ENCODE measurements around the gene MSH3. TPM values are rescaled to one million over a fixed set of nuclear protein-coding genes. Genes with fewer than 3 reads are reported as not detected.
"Not testable (repeated sequence)": the region's sequence is repeated elsewhere in the genome, so short reads cannot be mapped to it uniquely, and the experiment has no call there.

Gene MSH3
- total RNA-seq, 1 donor from 2014 or later: 19.3 TPM

GRCh38 chr5:80884929-80885328 lies 230.5 kb downstream of the MSH3 start:
- H3K27me3 ChIP-seq (ENCODE audit: control insufficient read depth in 3 of 3, insufficient read depth in 3 of 3, low read length in 3 of 3): no peaks in the 10 kb centered on the region
- no peak overlapping the region for H3K27ac ChIP-seq (ENCODE audit: low read depth, low read length)
- H3K36me3 ChIP-seq (ENCODE audit: control insufficient read depth in 3 of 3, insufficient read depth in 3 of 3, low read length in 3 of 3): peaks cover 0 to 1% (median 0%) of the 10 kb centered on the region in 3 donors
- no peak overlapping the region for H3K9ac ChIP-seq (ENCODE audit: low read depth in 1 of 3, low read length in 3 of 3)
- no peaks in the 10 kb centered on the region for H3K4me1 ChIP-seq (ENCODE audit: control insufficient read depth in 3 of 3, insufficient read depth in 3 of 3, low read length in 3 of 3)
- no peak overlapping the region for H3K4me3 ChIP-seq (ENCODE audit: low read length in 3 of 3)
- H3K9me3 ChIP-seq (ENCODE audit: control insufficient read depth in 3 of 3, low read length in 3 of 3): no peaks in the 10 kb centered on the region

- no peak overlapping the region for H3K27ac ChIP-seq (ENCODE audit: low read depth, low read length)
- no peaks in the 10 kb centered on the region for H3K27me3 ChIP-seq (ENCODE audit: control insufficient read depth in 3 of 3, insufficient read depth in 3 of 3, low read length in 3 of 3)
- H3K4me1 ChIP-seq (ENCODE audit: control insufficient read depth in 3 of 3, insufficient read depth in 3 of 3, low read length in 3 of 3): no peaks in the 10 kb centered on the region
- H3K9me3 ChIP-seq (ENCODE audit: control insufficient read depth in 3 of 3, low read length in 3 of 3): no peaks in the 10 kb centered on the region
- H3K36me3 ChIP-seq (ENCODE audit: control insufficient read depth in 3 of 3, insufficient read depth in 3 of 3, low read length in 3 of 3): peaks cover 0 to 2% (median 0%) of the 10 kb centered on the region in 3 donors
- H3K4me3 ChIP-seq (ENCODE audit: low read length in 3 of 3): no peak overlapping the region
- no peak overlapping the region for H3K9ac ChIP-seq (ENCODE audit: low read depth in 1 of 3, low read length in 3 of 3)
Measured at GRCh38 chr5:80885396-80886000, 231.0 kb downstream of the MSH3 start.

GRCh38 chr5:80894083-80894482 lies 239.6 kb downstream of the MSH3 start:
- no peak overlapping the region for H3K9ac ChIP-seq (ENCODE audit: low read depth in 1 of 3, low read length in 3 of 3)
- H3K9me3 ChIP-seq (ENCODE audit: control insufficient read depth in 3 of 3, low read length in 3 of 3): no peaks in the 10 kb centered on the region
- H3K27ac ChIP-seq (ENCODE audit: low read depth, low read length): no peak overlapping the region
- H3K27me3 ChIP-seq (ENCODE audit: control insufficient read depth in 3 of 3, insufficient read depth in 3 of 3, low read length in 3 of 3): no peaks in the 10 kb centered on the region
- H3K4me3 ChIP-seq (ENCODE audit: low read length in 3 of 3): no peak overlapping the region
- H3K36me3 ChIP-seq (ENCODE audit: control insufficient read depth in 3 of 3, insufficient read depth in 3 of 3, low read length in 3 of 3): peaks cover 0 to 2% (median 0%) of the 10 kb centered on the region in 3 donors
- no peaks in the 10 kb centered on the region for H3K4me1 ChIP-seq (ENCODE audit: control insufficient read depth in 3 of 3, insufficient read depth in 3 of 3, low read length in 3 of 3)

- no peaks in the 10 kb centered on the region for H3K9me3 ChIP-seq (ENCODE audit: control insufficient read depth in 3 of 3, low read length in 3 of 3)
- H3K27me3 ChIP-seq (ENCODE audit: control insufficient read depth in 3 of 3, insufficient read depth in 3 of 3, low read length in 3 of 3): no peaks in the 10 kb centered on the region
- H3K4me1 ChIP-seq (ENCODE audit: control insufficient read depth in 3 of 3, insufficient read depth in 3 of 3, low read length in 3 of 3): no peaks in the 10 kb centered on the region
- H3K4me3 ChIP-seq (ENCODE audit: low read length in 3 of 3): no peak overlapping the region
- H3K27ac ChIP-seq (ENCODE audit: low read depth, low read length): no peak overlapping the region
- no peak overlapping the region for H3K9ac ChIP-seq (ENCODE audit: low read depth in 1 of 3, low read length in 3 of 3)
- no peaks in the 10 kb centered on the region for H3K36me3 ChIP-seq (ENCODE audit: control insufficient read depth in 3 of 3, insufficient read depth in 3 of 3, low read length in 3 of 3)
Measured at GRCh38 chr5:80895523-80895922, 241.1 kb downstream of the MSH3 start.

- H3K9me3 ChIP-seq (ENCODE audit: control insufficient read depth in 3 of 3, low read length in 3 of 3); H3K9ac ChIP-seq (ENCODE audit: low read depth in 1 of 3, low read length in 3 of 3); H3K27ac ChIP-seq (ENCODE audit: low read depth, low read length); H3K4me1 ChIP-seq (ENCODE audit: control insufficient read depth in 3 of 3, insufficient read depth in 3 of 3, low read length in 3 of 3); H3K4me3 ChIP-seq (ENCODE audit: low read length in 3 of 3); H3K36me3 ChIP-seq (ENCODE audit: control insufficient read depth in 3 of 3, insufficient read depth in 3 of 3, low read length in 3 of 3); H3K27me3 ChIP-seq (ENCODE audit: control insufficient read depth in 3 of 3, insufficient read depth in 3 of 3, low read length in 3 of 3): not testable (repeated sequence)
Measured at GRCh38 chr5:80902624-80903023, 248.2 kb downstream of the MSH3 start.

GRCh38 chr5:80904533-80905187 lies 250.2 kb downstream of the MSH3 start:
- H3K4me3 ChIP-seq (ENCODE audit: low read length in 3 of 3): no peak overlapping the region

GRCh38 chr5:80905405-80905804 lies 251.0 kb downstream of the MSH3 start:
- H3K4me3 ChIP-seq (ENCODE audit: low read length in 3 of 3): no peak overlapping the region
- no peak overlapping the region for H3K27ac ChIP-seq (ENCODE audit: low read depth, low read length)
- no peak overlapping the region for H3K9ac ChIP-seq (ENCODE audit: low read depth in 1 of 3, low read length in 3 of 3)
- H3K4me1 ChIP-seq (ENCODE audit: control insufficient read depth in 3 of 3, insufficient read depth in 3 of 3, low read length in 3 of 3): no peaks in the 10 kb centered on the region
- H3K9me3 ChIP-seq (ENCODE audit: control insufficient read depth in 3 of 3, low read length in 3 of 3): peaks cover 0 to 4% (median 0%) of the 10 kb centered on the region in 3 donors
- H3K27me3 ChIP-seq (ENCODE audit: control insufficient read depth in 3 of 3, insufficient read depth in 3 of 3, low read length in 3 of 3): no peaks in the 10 kb centered on the region
- H3K36me3 ChIP-seq (ENCODE audit: control insufficient read depth in 3 of 3, insufficient read depth in 3 of 3, low read length in 3 of 3): no peaks in the 10 kb centered on the region

More at GRCh38 chr5:80904533-80905187, 250.2 kb downstream of the MSH3 start:
- no peak overlapping the region for H3K9ac ChIP-seq (ENCODE audit: low read depth in 1 of 3, low read length in 3 of 3)
- no peaks in the 10 kb centered on the region for H3K27me3 ChIP-seq (ENCODE audit: control insufficient read depth in 3 of 3, insufficient read depth in 3 of 3, low read length in 3 of 3)
- H3K4me1 ChIP-seq (ENCODE audit: control insufficient read depth in 3 of 3, insufficient read depth in 3 of 3, low read length in 3 of 3): no peaks in the 10 kb centered on the region
- no peak overlapping the region for H3K27ac ChIP-seq (ENCODE audit: low read depth, low read length)
- no peaks in the 10 kb centered on the region for H3K36me3 ChIP-seq (ENCODE audit: control insufficient read depth in 3 of 3, insufficient read depth in 3 of 3, low read length in 3 of 3)
- peaks cover 0 to 4% (median 0%) of the 10 kb centered on the region in 3 donors for H3K9me3 ChIP-seq (ENCODE audit: control insufficient read depth in 3 of 3, low read length in 3 of 3)

- no peak overlapping the region for H3K4me3 ChIP-seq (ENCODE audit: low read length in 3 of 3)
- H3K27ac ChIP-seq (ENCODE audit: low read depth, low read length): no peak overlapping the region
- no peaks in the 10 kb centered on the region for H3K36me3 ChIP-seq (ENCODE audit: control insufficient read depth in 3 of 3, insufficient read depth in 3 of 3, low read length in 3 of 3)
- H3K9me3 ChIP-seq (ENCODE audit: control insufficient read depth in 3 of 3, low read length in 3 of 3): no peaks in the 10 kb centered on the region
- no peaks in the 10 kb centered on the region for H3K4me1 ChIP-seq (ENCODE audit: control insufficient read depth in 3 of 3, insufficient read depth in 3 of 3, low read length in 3 of 3)
- no peak overlapping the region for H3K9ac ChIP-seq (ENCODE audit: low read depth in 1 of 3, low read length in 3 of 3)
- no peaks in the 10 kb centered on the region for H3K27me3 ChIP-seq (ENCODE audit: control insufficient read depth in 3 of 3, insufficient read depth in 3 of 3, low read length in 3 of 3)
Measured at GRCh38 chr5:80912479-80912878, 258.0 kb downstream of the MSH3 start.

GRCh38 chr5:80915716-80916115 lies 261.3 kb downstream of the MSH3 start:
- Histone ChIP-seq H3K9me3 (ENCODE audit: control insufficient read depth in 3 of 3, low read length in 3 of 3) (no peaks in the 10 kb centered on the region), H3K4me1 (ENCODE audit: control insufficient read depth in 3 of 3, insufficient read depth in 3 of 3, low read length in 3 of 3) (no peaks in the 10 kb centered on the region), H3K27me3 (ENCODE audit: control insufficient read depth in 3 of 3, insufficient read depth in 3 of 3, low read length in 3 of 3) (no peaks in the 10 kb centered on the region), H3K27ac (ENCODE audit: low read depth, low read length) (no peak overlapping the region), H3K36me3 (ENCODE audit: control insufficient read depth in 3 of 3, insufficient read depth in 3 of 3, low read length in 3 of 3) (no peaks in the 10 kb centered on the region), H3K4me3 (ENCODE audit: low read length in 3 of 3) (no peak overlapping the region), H3K9ac (ENCODE audit: low read depth in 1 of 3, low read length in 3 of 3) (no peak overlapping the region)

- Histone ChIP-seq H3K27ac (ENCODE audit: low read depth, low read length) (no peak overlapping the region), H3K4me1 (ENCODE audit: control insufficient read depth in 3 of 3, insufficient read depth in 3 of 3, low read length in 3 of 3) (no peaks in the 10 kb centered on the region)
Measured at GRCh38 chr5:80916676-80917075, 262.2 kb downstream of the MSH3 start.

More at GRCh38 chr5:80916676-80917075, 262.2 kb downstream of the MSH3 start:
- Histone ChIP-seq H3K4me3 (ENCODE audit: low read length in 3 of 3) (no peak overlapping the region), H3K9me3 (ENCODE audit: control insufficient read depth in 3 of 3, low read length in 3 of 3) (no peaks in the 10 kb centered on the region), H3K9ac (ENCODE audit: low read depth in 1 of 3, low read length in 3 of 3) (no peak overlapping the region), H3K36me3 (ENCODE audit: control insufficient read depth in 3 of 3, insufficient read depth in 3 of 3, low read length in 3 of 3) (no peaks in the 10 kb centered on the region), H3K27me3 (ENCODE audit: control insufficient read depth in 3 of 3, insufficient read depth in 3 of 3, low read length in 3 of 3) (no peaks in the 10 kb centered on the region)

Data from skeletal muscle tissue (tissue), 4 donors.